Stimulated activated naive CD8-positive, alpha-beta T cell treated with anti-CD3 and anti-CD28 coated beads, Interleukin-15, Interleukin-2, amounts not matched to agents 100 ng/mL and 50 ng/mL, for 24 hours (primary cell): ENCODE results near the gene LRP5.

ENCODE experiments used
- H3K27ac Mint-ChIP-seq: one replicate; pipeline ENCODE4 v1.8.0; 2021; ENCODE audit warnings: mild to moderate bottlenecking, mixed read lengths
- H3K27me3 Mint-ChIP-seq: one replicate; pipeline ENCODE4 v1.8.0; 2021; ENCODE audit warnings: mixed read lengths
- H3K36me3 Mint-ChIP-seq: one replicate; pipeline ENCODE4 v1.8.0; 2021; ENCODE audit warnings: low read depth, mixed read lengths
- H3K4me1 Mint-ChIP-seq: one replicate; pipeline ENCODE4 v1.8.0; 2021; ENCODE audit warnings: low read depth, mixed read lengths
- H3K4me3 Mint-ChIP-seq: one replicate; pipeline ENCODE4 v1.8.0; 2021; ENCODE audit warnings: mild to moderate bottlenecking, mixed read lengths
- H3K9me3 Mint-ChIP-seq: one replicate; pipeline ENCODE4 v1.8.0; 2021; ENCODE audit warnings: mixed read lengths

LRP5 gene

GRCh38 chr11:68351450-68352275 lies 39.3 kb downstream of the LRP5 start:
- H3K27me3 Mint-ChIP-seq: no peaks in the 10 kb centered on the region
- H3K9me3 Mint-ChIP-seq: no peaks in the 10 kb centered on the region
- H3K4me1 Mint-ChIP-seq: no peaks in the 10 kb centered on the region
- no peak overlapping the region for H3K4me3 Mint-ChIP-seq
- H3K36me3 Mint-ChIP-seq: no peaks in the 10 kb centered on the region
- H3K27ac Mint-ChIP-seq: no peak overlapping the region

GRCh38 chr11:68352591-68352990 lies 40.2 kb downstream of the LRP5 start:
- Mint-ChIP-seq H3K9me3 (no peaks in the 10 kb centered on the region), H3K4me1 (no peaks in the 10 kb centered on the region), H3K27me3 (no peaks in the 10 kb centered on the region), H3K27ac (no peak overlapping the region), H3K4me3 (no peak overlapping the region), H3K36me3 (no peaks in the 10 kb centered on the region)

GRCh38 chr11:68353118-68353517 lies 40.7 kb downstream of the LRP5 start:
- no peaks in the 10 kb centered on the region for H3K27me3 Mint-ChIP-seq
- H3K27ac Mint-ChIP-seq: no peak overlapping the region

GRCh38 chr11:68353669-68354068 lies 41.3 kb downstream of the LRP5 start:
- no peak overlapping the region for H3K27ac Mint-ChIP-seq
- H3K36me3 Mint-ChIP-seq: no peaks in the 10 kb centered on the region
- H3K9me3 Mint-ChIP-seq: no peaks in the 10 kb centered on the region
- H3K4me3 Mint-ChIP-seq: no peak overlapping the region
- no peaks in the 10 kb centered on the region for H3K27me3 Mint-ChIP-seq
- no peaks in the 10 kb centered on the region for H3K4me1 Mint-ChIP-seq

More at GRCh38 chr11:68353118-68353517, 40.7 kb downstream of the LRP5 start:
- Mint-ChIP-seq H3K36me3 (no peaks in the 10 kb centered on the region), H3K4me1 (no peaks in the 10 kb centered on the region), H3K4me3 (no peak overlapping the region), H3K9me3 (no peaks in the 10 kb centered on the region)

GRCh38 chr11:68354148-68354872 lies 41.9 kb downstream of the LRP5 start:
- H3K36me3 Mint-ChIP-seq: no peaks in the 10 kb centered on the region
- H3K27me3 Mint-ChIP-seq: no peaks in the 10 kb centered on the region
- H3K4me3 Mint-ChIP-seq: no peak overlapping the region
- H3K4me1 Mint-ChIP-seq: no peaks in the 10 kb centered on the region
- no peak overlapping the region for H3K27ac Mint-ChIP-seq
- no peaks in the 10 kb centered on the region for H3K9me3 Mint-ChIP-seq

GRCh38 chr11:68355471-68355870 lies 43.1 kb downstream of the LRP5 start:
- H3K36me3 Mint-ChIP-seq: no peaks in the 10 kb centered on the region
- no peak overlapping the region for H3K4me3 Mint-ChIP-seq
- H3K27me3 Mint-ChIP-seq: no peaks in the 10 kb centered on the region
- H3K27ac Mint-ChIP-seq: no peak overlapping the region
- H3K4me1 Mint-ChIP-seq: no peaks in the 10 kb centered on the region
- H3K9me3 Mint-ChIP-seq: no peaks in the 10 kb centered on the region

- H3K4me1 Mint-ChIP-seq: no peaks in the 10 kb centered on the region
- no peak overlapping the region for H3K4me3 Mint-ChIP-seq
- H3K36me3 Mint-ChIP-seq: no peaks in the 10 kb centered on the region
- H3K27ac Mint-ChIP-seq: no peak overlapping the region
- H3K9me3 Mint-ChIP-seq: no peaks in the 10 kb centered on the region
- no peaks in the 10 kb centered on the region for H3K27me3 Mint-ChIP-seq
Measured at GRCh38 chr11:68357568-68357967, 45.2 kb downstream of the LRP5 start.

GRCh38 chr11:68358416-68358815 lies 46.0 kb downstream of the LRP5 start:
- H3K27ac Mint-ChIP-seq: no peak overlapping the region
- H3K36me3 Mint-ChIP-seq: no peaks in the 10 kb centered on the region
- no peak overlapping the region for H3K4me3 Mint-ChIP-seq
- H3K27me3 Mint-ChIP-seq: no peaks in the 10 kb centered on the region
- no peaks in the 10 kb centered on the region for H3K4me1 Mint-ChIP-seq
- no peaks in the 10 kb centered on the region for H3K9me3 Mint-ChIP-seq

- Mint-ChIP-seq H3K36me3 (no peaks in the 10 kb centered on the region), H3K27me3 (no peaks in the 10 kb centered on the region), H3K4me1 (no peaks in the 10 kb centered on the region), H3K27ac (no peak overlapping the region), H3K4me3 (no peak overlapping the region), H3K9me3 (no peaks in the 10 kb centered on the region)
Measured at GRCh38 chr11:68361702-68362101, 49.3 kb downstream of the LRP5 start.

- Mint-ChIP-seq H3K9me3 (no peaks in the 10 kb centered on the region), H3K36me3 (no peaks in the 10 kb centered on the region), H3K4me3 (no peak overlapping the region), H3K4me1 (no peaks in the 10 kb centered on the region), H3K27ac (no peak overlapping the region), H3K27me3 (no peaks in the 10 kb centered on the region)
Measured at GRCh38 chr11:68362801-68363379, 50.5 kb downstream of the LRP5 start.

- Mint-ChIP-seq H3K36me3 (no peaks in the 10 kb centered on the region), H3K4me3 (no peak overlapping the region), H3K27ac (no peak overlapping the region), H3K27me3 (no peaks in the 10 kb centered on the region), H3K9me3 (no peaks in the 10 kb centered on the region), H3K4me1 (no peaks in the 10 kb centered on the region)
Measured at GRCh38 chr11:68363776-68364175, 51.4 kb downstream of the LRP5 start.

- no peaks in the 10 kb centered on the region for H3K9me3 Mint-ChIP-seq
- no peak overlapping the region for H3K4me3 Mint-ChIP-seq
- H3K36me3 Mint-ChIP-seq: no peaks in the 10 kb centered on the region
- no peaks in the 10 kb centered on the region for H3K4me1 Mint-ChIP-seq
- no peak overlapping the region for H3K27ac Mint-ChIP-seq
- no peaks in the 10 kb centered on the region for H3K27me3 Mint-ChIP-seq
Measured at GRCh38 chr11:68364581-68364980, 52.2 kb downstream of the LRP5 start.

GRCh38 chr11:68365943-68366435 lies 53.6 kb downstream of the LRP5 start:
- Mint-ChIP-seq H3K36me3 (no peaks in the 10 kb centered on the region), H3K4me3 (no peak overlapping the region), H3K27ac (no peak overlapping the region), H3K4me1 (peaks cover 4% of the 10 kb centered on the region), H3K9me3 (no peaks in the 10 kb centered on the region), H3K27me3 (no peaks in the 10 kb centered on the region)

- no peaks in the 10 kb centered on the region for H3K27me3 Mint-ChIP-seq
- no peak overlapping the region for H3K4me3 Mint-ChIP-seq
- no peaks in the 10 kb centered on the region for H3K9me3 Mint-ChIP-seq
- H3K36me3 Mint-ChIP-seq: no peaks in the 10 kb centered on the region
- peaks cover 12% of the 10 kb centered on the region for H3K4me1 Mint-ChIP-seq
- no peak overlapping the region for H3K27ac Mint-ChIP-seq
Measured at GRCh38 chr11:68367252-68367651, 54.9 kb downstream of the LRP5 start.

GRCh38 chr11:68369756-68370155 lies 57.4 kb downstream of the LRP5 start:
- no peaks in the 10 kb centered on the region for H3K9me3 Mint-ChIP-seq
- H3K4me3 Mint-ChIP-seq: no peak overlapping the region
- H3K36me3 Mint-ChIP-seq: no peaks in the 10 kb centered on the region
- H3K27ac Mint-ChIP-seq: no peak overlapping the region
- peaks cover 12% of the 10 kb centered on the region for H3K4me1 Mint-ChIP-seq
- H3K27me3 Mint-ChIP-seq: no peaks in the 10 kb centered on the region
